Endothelial cell of hepatic sinusoid (primary cell): ENCODE data around the gene REEP6.
"Not testable (repeated sequence)": the region's sequence is repeated elsewhere in the genome, so short reads cannot be mapped to it uniquely, and the experiment has no call there.

ENCODE experiments used
- in situ Hi-C: cut with HindIII; loops from 2 replicates; pipeline ENCODE4 v1.10.0; 2017; ENCODE audit warnings: low sequenced_read_pairs

REEP6 gene

GRCh38 chr19:1520203-1520780 lies 29.3 kb downstream of the REEP6 start:
- in situ Hi-C loops, result loop anchor here (5.0 to 10.0 kb wide), 3 partner anchors 45 to 105 kb away; partner anchors contain the start of gene C19orf25

- in situ Hi-C loops, result loop anchor here (5.0 to 10.0 kb wide), 3 partner anchors 47 to 107 kb away; partner anchors contain the start of gene C19orf25
Observed at GRCh38 chr19:1521636-1522035, 30.7 kb downstream of the REEP6 start.

- in situ Hi-C loops, result loop anchor here (5.0 to 10.0 kb wide), 3 partner anchors 47 to 107 kb away; partner anchors contain the start of gene C19orf25
Observed at GRCh38 chr19:1522061-1522460, 31.1 kb downstream of the REEP6 start.

- in situ Hi-C loops, result loop anchor here (5.0 to 10.0 kb wide), 3 partner anchors 48 to 108 kb away; partner anchors contain the start of gene C19orf25
Observed at GRCh38 chr19:1522838-1523237, 31.9 kb downstream of the REEP6 start.

GRCh38 chr19:1523412-1524286 lies 32.7 kb downstream of the REEP6 start, which contains the start of gene PLK5:
Gene PLK5, plus strand, starts transcription at chr19:1524077. Its CDS starts 2,920 bp downstream, at chr19:1526997.
- in situ Hi-C loops, result loop anchor here (5.0 to 10.0 kb wide), 3 partner anchors 49 to 109 kb away; partner anchors contain the start of gene C19orf25

GRCh38 chr19:1524287-1524971 lies 33.4 kb downstream of the REEP6 start:
- in situ Hi-C loops, result loop anchor here (5.0 to 10.0 kb wide), 3 partner anchors 50 to 110 kb away; partner anchors contain the start of gene C19orf25

GRCh38 chr19:1524972-1525325 lies 34.0 kb downstream of the REEP6 start:
- in situ Hi-C loops, result loop anchor here (5.0 to 10.0 kb wide), 3 partner anchors 50 to 110 kb away; partner anchors contain the start of gene C19orf25

- in situ Hi-C loops, result loop anchor here (10.0 kb wide), 2 partner anchors 51 to 111 kb away; partner anchors contain the start of gene C19orf25
Observed at GRCh38 chr19:1525343-1525742, 34.4 kb downstream of the REEP6 start.

GRCh38 chr19:1526066-1526778 lies 35.2 kb downstream of the REEP6 start:
- in situ Hi-C loops, result loop anchor here (10.0 kb wide), 2 partner anchors 51 to 111 kb away; partner anchors contain the start of gene C19orf25

GRCh38 chr19:1526979-1527649 lies 36.1 kb downstream of the REEP6 start:
- in situ Hi-C loops, result loop anchor here (10.0 kb wide), 2 partner anchors 52 to 112 kb away; partner anchors contain the start of gene C19orf25

- in situ Hi-C loops, result loop anchor here (10.0 kb wide), 2 partner anchors 53 to 113 kb away; partner anchors contain the start of gene C19orf25
Observed at GRCh38 chr19:1527650-1528309, 36.8 kb downstream of the REEP6 start.

- in situ Hi-C loops, result loop anchor here (10.0 kb wide), 2 partner anchors 54 to 114 kb away; partner anchors contain the start of gene C19orf25
Observed at GRCh38 chr19:1528596-1529429, 37.8 kb downstream of the REEP6 start.

- in situ Hi-C loops, result loop anchor here (10.0 kb wide), 2 partner anchors 55 to 115 kb away; partner anchors contain the start of gene C19orf25
Observed at GRCh38 chr19:1529430-1529816, 38.4 kb downstream of the REEP6 start.

GRCh38 chr19:1530856-1531255 lies 39.9 kb downstream of the REEP6 start:
- in situ Hi-C loops, result not testable (repeated sequence)

- in situ Hi-C loops, result no loop called here
Observed at GRCh38 chr19:1531587-1531986, 40.6 kb downstream of the REEP6 start.

GRCh38 chr19:1532003-1532402 lies 41.0 kb downstream of the REEP6 start:
- in situ Hi-C loops, result no loop called here

- in situ Hi-C loops, result no loop called here
Observed at GRCh38 chr19:1533510-1534150, 42.6 kb downstream of the REEP6 start.
